CD4-positive, CD25-positive, alpha-beta regulatory T cell (primary cell): ENCODE results near the gene MRTO4. TPM values are rescaled to one million over a fixed set of nuclear protein-coding genes. Genes with fewer than 3 reads are reported as not detected.
"Not testable (repeated sequence)": the region's sequence is repeated elsewhere in the genome, so short reads cannot be mapped to it uniquely, and the experiment has no call there.

Source experiments
- ATAC-seq, 2 donors: fragments of 150-1000 bp; cut with Tn5 transposase; one replicate each; pipeline ENCODE4 v1.10.0; 2021; ENCODE audit warnings: low read depth in 2 of 2, moderate number of reproducible peaks in 2 of 2, moderate library complexity in 1 of 2
- DNase-seq, 3 donors: peaks; one replicate each; pipeline versions ENCODE4 v3.0.0 to v3.0.0-alpha.2; 2012 to 2022; ENCODE audit warnings: mixed read lengths in 1 of 3
- H3K27ac ChIP-seq: one replicate; pipeline ENCODE4 v1.7.0; 2013; ENCODE audit warnings: mild to moderate bottlenecking, low read length; ENCODE audit not compliant: insufficient read depth, poor library complexity, severe bottlenecking
- H3K27me3 ChIP-seq: one replicate; pipeline ENCODE4 v1.7.0; 2013; ENCODE audit warnings: low read length; ENCODE audit not compliant: control insufficient read depth, insufficient read depth
- H3K36me3 ChIP-seq: one replicate; pipeline ENCODE4 v1.7.0; 2013; ENCODE audit warnings: mild to moderate bottlenecking, low read length, moderate library complexity; ENCODE audit not compliant: control insufficient read depth, insufficient read depth
- H3K4me1 ChIP-seq: 2 replicates; pipeline ENCODE4 v1.7.0; 2013; ENCODE audit warnings: mild to moderate bottlenecking, low read length; ENCODE audit not compliant: insufficient read depth, control insufficient read depth, poor library complexity, severe bottlenecking
- H3K4me3 ChIP-seq: one replicate; pipeline ENCODE4 v1.7.0; 2013; ENCODE audit warnings: low read depth, mild to moderate bottlenecking, low read length, moderate library complexity
- H3K9me3 ChIP-seq, 2 experiments: 1 replicate in 1 of 2; 2 replicates in 1 of 2; pipeline ENCODE4 v1.7.0; 2013; ENCODE audit warnings: low read length in 2 of 2, mild to moderate bottlenecking in 1 of 2, moderate library complexity in 1 of 2; ENCODE audit not compliant: control insufficient read depth in 2 of 2
- H3K27ac Mint-ChIP-seq, 3 donors: one replicate each; pipeline ENCODE4 v1.8.0; 2020 to 2022; ENCODE audit warnings: mild to moderate bottlenecking in 3 of 3, mixed read lengths in 3 of 3, moderate library complexity in 2 of 3
- H3K27me3 Mint-ChIP-seq: one replicate; pipeline ENCODE4 v1.8.0; 2022; ENCODE audit warnings: mild to moderate bottlenecking, mixed read lengths
- H3K36me3 Mint-ChIP-seq: one replicate; pipeline ENCODE4 v1.8.0; 2020; ENCODE audit warnings: mixed read lengths
- H3K4me1 Mint-ChIP-seq, 4 donors: one replicate each; pipeline ENCODE4 v1.8.0; 2020 to 2022; ENCODE audit warnings: mixed read lengths in 4 of 4, mild to moderate bottlenecking in 1 of 4
- H3K4me3 Mint-ChIP-seq, 4 donors: one replicate each; pipeline ENCODE4 v1.8.0; 2020 to 2022; ENCODE audit warnings: mild to moderate bottlenecking in 4 of 4, mixed read lengths in 4 of 4, moderate library complexity in 3 of 4
- H3K9me3 Mint-ChIP-seq, 7 donors: one replicate each; pipeline ENCODE4 v1.8.0; 2020 to 2022; ENCODE audit warnings: mixed read lengths in 7 of 7, mild to moderate bottlenecking in 3 of 7, moderate library complexity in 2 of 7
- polyA plus RNA-seq, 4 donors: library from polyadenylated mRNA; unstranded; fragments of 300-500 nt; fragmentation: Illumina TruSeq; gene quantifications; one replicate each; pipeline ENCODE4 v1.2.3, GENCODE V29; 2021
- total RNA-seq: library from RNA; stranded (reverse); gene quantifications from one replicate; pipeline ENCODE4 v1.2.3, GENCODE V29; 2022

The MRTO4 gene
- total and polyA plus RNA-seq, 5 donors from 2014 or later: 9.9 to 22.4 (median 20.1) TPM

GRCh38 chr1:19255288-19255687, 3.7 kb downstream of the MRTO4 start:
- Mint-ChIP-seq H3K4me3 (no peak overlapping the region), H3K27ac (no peak overlapping the region), H3K4me1 (peaks cover 6 to 42% (median 25%) of the 10 kb centered on the region in 4 donors), H3K27me3 (no peaks in the 10 kb centered on the region), H3K36me3 (peaks cover 5% of the 10 kb centered on the region), H3K9me3 (no peaks in the 10 kb centered on the region)
- H3K27me3 ChIP-seq: no peaks in the 10 kb centered on the region
- DNase-seq: no peak
- no peak overlapping the region for H3K27ac ChIP-seq
- ATAC-seq: no peak
- H3K4me1 ChIP-seq: peaks cover 30% of the 10 kb centered on the region
- no peak overlapping the region for H3K4me3 ChIP-seq
- no peaks in the 10 kb centered on the region for H3K9me3 ChIP-seq
- H3K36me3 ChIP-seq: peaks cover 47% of the 10 kb centered on the region

- Histone ChIP-seq H3K4me1 (peaks cover 22% of the 10 kb centered on the region), H3K36me3 (peaks cover 53% of the 10 kb centered on the region)
- H3K4me1 Mint-ChIP-seq: peaks cover 6 to 33% (median 16%) of the 10 kb centered on the region in 4 donors
- DNase-seq, H3K27me3 Mint-ChIP-seq, H3K27ac ChIP-seq, H3K36me3 Mint-ChIP-seq, H3K9me3 Mint-ChIP-seq, ATAC-seq, H3K27me3 ChIP-seq, H3K4me3 ChIP-seq, H3K27ac Mint-ChIP-seq, H3K4me3 Mint-ChIP-seq, H3K9me3 ChIP-seq: not testable (repeated sequence)
Observed at GRCh38 chr1:19256301-19256700, 4.7 kb downstream of the MRTO4 start.

- Mint-ChIP-seq H3K9me3 (no peaks in the 10 kb centered on the region), H3K36me3 (peaks cover 5% of the 10 kb centered on the region), H3K27me3 (no peaks in the 10 kb centered on the region), H3K4me1 (peaks cover 6 to 25% (median 14%) of the 10 kb centered on the region in 4 donors), H3K27ac (peak overlapping the region in 1 of 3 donors; percentile 51), H3K4me3 (peak overlapping the region in 2 of 4 donors; percentile 5 to 36)
- Histone ChIP-seq H3K27me3 (no peaks in the 10 kb centered on the region), H3K9me3 (no peaks in the 10 kb centered on the region), H3K4me3 (no peak overlapping the region), H3K27ac (no peak overlapping the region), H3K4me1 (peaks cover 15% of the 10 kb centered on the region), H3K36me3 (peaks cover 53% of the 10 kb centered on the region)
- ATAC-seq: no peak
- no peak for DNase-seq
Observed at GRCh38 chr1:19257178-19257914, 5.7 kb downstream of the MRTO4 start.

DNA sequence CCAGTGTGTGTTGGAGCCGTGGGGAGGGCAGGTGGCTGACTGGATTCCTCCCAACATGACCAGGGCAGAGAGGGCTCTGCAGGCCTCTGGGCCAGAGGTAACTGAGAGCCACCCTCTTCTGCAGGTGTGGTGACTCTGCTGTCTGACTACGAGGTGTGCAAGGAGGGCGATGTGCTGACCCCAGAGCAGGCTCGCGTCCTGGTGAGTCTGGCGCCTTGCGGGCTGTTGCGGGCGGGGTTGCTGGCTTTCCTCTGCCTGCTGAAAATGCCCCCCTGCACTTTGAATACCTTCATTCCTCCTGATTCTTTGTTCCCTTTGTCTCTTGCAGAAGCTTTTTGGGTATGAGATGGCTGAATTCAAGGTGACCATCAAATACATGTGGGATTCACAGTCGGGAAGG, 6.7 kb downstream of the MRTO4 start:
- peak overlapping the region in 1 of 4 donors; percentile 35 for H3K4me3 Mint-ChIP-seq
- H3K27ac ChIP-seq: no peak overlapping the region
- peaks cover 5% of the 10 kb centered on the region for H3K36me3 Mint-ChIP-seq
- H3K27ac Mint-ChIP-seq: no peak overlapping the region
- H3K27me3 ChIP-seq: no peaks in the 10 kb centered on the region
- no peak for ATAC-seq
- peaks cover 53% of the 10 kb centered on the region for H3K36me3 ChIP-seq
- DNase-seq: no peak
- H3K4me1 Mint-ChIP-seq: peaks cover 0 to 18% (median 8%) of the 10 kb centered on the region in 4 donors
- peaks cover 5% of the 10 kb centered on the region for H3K4me1 ChIP-seq
- no peaks in the 10 kb centered on the region for H3K9me3 Mint-ChIP-seq
- no peak overlapping the region for H3K4me3 ChIP-seq
- no peaks in the 10 kb centered on the region for H3K9me3 ChIP-seq
- H3K27me3 Mint-ChIP-seq: no peaks in the 10 kb centered on the region

- peak overlapping the region in 2 of 3 donors; percentile 17 to 43 for H3K27ac Mint-ChIP-seq
- Histone ChIP-seq H3K36me3 (peaks cover 51% of the 10 kb centered on the region), H3K27ac (no peak overlapping the region), H3K4me3 (no peak overlapping the region), H3K4me1 (no peaks in the 10 kb centered on the region), H3K9me3 (no peaks in the 10 kb centered on the region), H3K27me3 (no peaks in the 10 kb centered on the region)
- H3K9me3 Mint-ChIP-seq: no peaks in the 10 kb centered on the region
- no peak overlapping the region for H3K4me3 Mint-ChIP-seq
- H3K4me1 Mint-ChIP-seq: peaks cover 0 to 5% (median 4%) of the 10 kb centered on the region in 4 donors
- H3K36me3 Mint-ChIP-seq: peaks cover 5% of the 10 kb centered on the region
- ATAC-seq (peak in 1 of 2 donors; percentile 12), DNase-seq (no peak)
- no peaks in the 10 kb centered on the region for H3K27me3 Mint-ChIP-seq
Observed at GRCh38 chr1:19260211-19261138, 8.9 kb downstream of the MRTO4 start.

DNA sequence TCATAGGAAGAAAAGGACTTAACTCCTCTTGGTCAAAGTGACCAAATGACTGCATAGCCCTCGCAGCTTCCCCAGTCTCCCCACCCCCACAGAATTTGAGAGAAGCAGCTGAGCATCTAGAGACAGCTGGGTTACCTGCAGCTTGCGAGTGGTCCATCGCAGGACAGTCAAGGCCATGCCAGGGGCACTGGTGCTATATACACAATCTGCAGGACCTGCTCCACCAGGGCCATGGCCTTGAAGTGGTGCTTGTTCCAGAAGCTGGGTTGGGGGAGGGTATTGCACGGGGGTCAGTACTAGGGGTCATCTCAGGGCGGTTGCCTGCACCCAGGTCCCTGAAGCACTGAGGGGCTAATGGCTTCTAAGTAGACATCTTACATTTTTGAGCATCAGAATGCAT, 10.4 kb downstream of the MRTO4 start:
- Histone ChIP-seq H3K4me3 (no peak overlapping the region), H3K4me1 (no peaks in the 10 kb centered on the region), H3K27ac (no peak overlapping the region), H3K36me3 (peaks cover 37% of the 10 kb centered on the region), H3K27me3 (no peaks in the 10 kb centered on the region), H3K9me3 (no peaks in the 10 kb centered on the region)
- Mint-ChIP-seq H3K27me3 (no peaks in the 10 kb centered on the region), H3K4me3 (no peak overlapping the region), H3K4me1 (peaks cover 0 to 3% (median 3%) of the 10 kb centered on the region in 4 donors), H3K36me3 (peaks cover 3% of the 10 kb centered on the region), H3K27ac (no peak overlapping the region), H3K9me3 (no peaks in the 10 kb centered on the region)
- DNase-seq: no peak
- ATAC-seq: no peak

GRCh38 chr1:19262744-19263143, 11.1 kb downstream of the MRTO4 start:
- Histone ChIP-seq H3K36me3 (peaks cover 30% of the 10 kb centered on the region), H3K4me1 (no peaks in the 10 kb centered on the region), H3K4me3 (no peak overlapping the region), H3K27me3 (no peaks in the 10 kb centered on the region), H3K27ac (no peak overlapping the region), H3K9me3 (no peaks in the 10 kb centered on the region)
- no peaks in the 10 kb centered on the region for H3K9me3 Mint-ChIP-seq
- H3K36me3 Mint-ChIP-seq: no peaks in the 10 kb centered on the region
- H3K4me3 Mint-ChIP-seq: no peak overlapping the region
- ATAC-seq: no peak
- H3K27ac Mint-ChIP-seq: no peak overlapping the region
- no peaks in the 10 kb centered on the region for H3K27me3 Mint-ChIP-seq
- no peak for DNase-seq
- no peaks in the 10 kb centered on the region for H3K4me1 Mint-ChIP-seq
